ENCODE data around the gene SEC22C. TPM values are rescaled to one million over a fixed set of nuclear protein-coding genes. Genes with fewer than 3 reads are reported as not detected.
A peak's percentile ranks its signal among the peaks of the same experiment; 100 is the strongest.

The SEC22C gene
- total and polyA plus RNA-seq, 5 donors from 2014 or later, result 40.9 to 72.0 (median 53.4) TPM

DNA sequence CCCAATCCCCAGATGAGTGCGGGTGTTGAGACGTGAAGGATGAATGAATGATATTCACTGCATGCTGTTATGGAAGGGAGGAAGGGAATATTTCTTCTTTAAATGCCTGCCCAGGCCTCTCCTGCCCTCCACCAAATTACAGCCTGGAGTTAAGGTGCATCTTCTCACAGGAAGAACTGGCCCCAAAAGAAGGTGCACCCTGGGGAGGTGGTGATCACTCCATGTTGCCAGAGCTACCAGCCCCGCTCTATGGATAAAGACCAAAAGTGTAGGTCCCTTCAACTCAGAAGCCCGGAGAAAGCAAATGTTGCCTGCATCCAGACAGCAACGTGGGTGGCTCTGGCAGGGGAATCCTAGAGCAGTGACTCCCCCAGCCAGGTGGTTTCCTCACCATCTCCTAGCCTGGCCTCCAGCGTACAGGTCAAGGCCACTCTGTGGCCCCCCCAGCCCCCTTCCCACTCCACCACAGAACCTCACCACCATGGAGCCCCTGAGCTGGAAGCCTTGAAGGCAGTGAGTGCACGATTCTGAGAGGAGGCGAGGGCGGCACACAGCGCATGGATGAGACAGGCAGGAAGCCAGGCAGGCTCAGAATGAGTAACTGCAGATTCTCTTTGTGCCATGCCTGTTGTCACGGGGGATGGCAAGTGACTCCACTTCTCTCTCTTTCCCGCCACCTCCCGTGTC is 82.8 kb downstream of the SEC22C start:
- peaks cover 0 to 1% (median 0%) of the 10 kb centered on the region in 7 donors for H3K9me3 Mint-ChIP-seq
- no peak overlapping the region for H3K4me3 Mint-ChIP-seq
- H3K4me3 ChIP-seq (ENCODE audit: low read depth, low read length), result no peak overlapping the region
- peaks cover 17% of the 10 kb centered on the region for H3K4me1 ChIP-seq (ENCODE audit: control insufficient read depth, insufficient read depth, low read length, poor library complexity, severe bottlenecking)
- no peaks in the 10 kb centered on the region for H3K36me3 Mint-ChIP-seq
- H3K36me3 ChIP-seq (ENCODE audit: control insufficient read depth, insufficient read depth, low read length), result no peaks in the 10 kb centered on the region
- peaks cover 63% of the 10 kb centered on the region for H3K27me3 Mint-ChIP-seq
- H3K4me1 Mint-ChIP-seq, result peaks cover 0 to 30% (median 18%) of the 10 kb centered on the region in 4 donors
- H3K27me3 ChIP-seq (ENCODE audit: control insufficient read depth, insufficient read depth, low read length), result peaks cover 3% of the 10 kb centered on the region
- DNase-seq (no peak), ATAC-seq (ENCODE audit: low read depth in 2 of 2) (no peak)
- no peak overlapping the region for H3K27ac ChIP-seq (ENCODE audit: insufficient read depth, low read length, poor library complexity, severe bottlenecking)
- no peaks in the 10 kb centered on the region for H3K9me3 ChIP-seq (ENCODE audit: control insufficient read depth in 2 of 2, low read length in 2 of 2)
- H3K27ac Mint-ChIP-seq, result peak overlapping the region in 1 of 3 donors; percentile 15

DNA sequence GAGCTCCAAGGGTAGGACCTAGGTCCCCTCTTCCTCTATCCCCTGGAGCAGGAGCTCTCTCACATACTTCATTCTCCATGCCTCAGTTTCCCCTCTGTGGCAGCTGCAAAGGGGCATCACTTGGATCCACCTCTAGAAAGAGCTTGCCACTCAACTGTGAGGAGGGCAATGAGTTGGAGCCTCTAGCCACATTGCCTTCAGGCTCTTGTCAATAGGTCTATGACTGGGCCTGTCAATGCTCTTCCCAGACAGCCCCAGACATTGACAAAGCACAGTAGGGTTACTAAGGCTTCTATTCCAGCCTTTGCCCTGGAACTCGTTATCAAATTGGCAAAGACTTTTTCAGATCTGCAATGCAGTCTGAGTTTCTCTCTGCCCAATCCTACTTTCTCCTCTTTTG is 83.7 kb downstream of the SEC22C start:
- Mint-ChIP-seq H3K4me1 (peaks cover 0 to 21% (median 11%) of the 10 kb centered on the region in 4 donors), H3K4me3 (no peak overlapping the region), H3K9me3 (peaks cover 0 to 1% (median 0%) of the 10 kb centered on the region in 7 donors), H3K27me3 (peaks cover 63% of the 10 kb centered on the region), H3K36me3 (no peaks in the 10 kb centered on the region), H3K27ac (no peak overlapping the region)
- H3K9me3 ChIP-seq (ENCODE audit: control insufficient read depth in 2 of 2, low read length in 2 of 2), result no peaks in the 10 kb centered on the region
- H3K4me3 ChIP-seq (ENCODE audit: low read depth, low read length), result no peak overlapping the region
- H3K36me3 ChIP-seq (ENCODE audit: control insufficient read depth, insufficient read depth, low read length), result no peaks in the 10 kb centered on the region
- DNase-seq (no peak), ATAC-seq (ENCODE audit: low read depth in 2 of 2) (no peak)
- no peak overlapping the region for H3K27ac ChIP-seq (ENCODE audit: insufficient read depth, low read length, poor library complexity, severe bottlenecking)
- peaks cover 15% of the 10 kb centered on the region for H3K4me1 ChIP-seq (ENCODE audit: control insufficient read depth, insufficient read depth, low read length, poor library complexity, severe bottlenecking)
- H3K27me3 ChIP-seq (ENCODE audit: control insufficient read depth, insufficient read depth, low read length), result peaks cover 3% of the 10 kb centered on the region

Other genes starting within 250 kb of the SEC22C start
- gene LYZL4, start 171.4 kb downstream of the SEC22C start, total RNA-seq, result not detected
- gene LYZL4, start 171.4 kb downstream of the SEC22C start, polyA plus RNA-seq, result not detected
- 31.2 TPM for gene VIPR1, start 79.3 kb downstream of the SEC22C start, total RNA-seq
- 10 to 100 TPM in 1 of 4 donors, 1 to 10 TPM in 3; 5.0 to 10.7 (median 8.1) TPM for gene VIPR1, start 79.3 kb downstream of the SEC22C start, polyA plus RNA-seq
- gene SS18L2, start 8.9 kb upstream of the SEC22C start, total RNA-seq, result 52.7 TPM
- gene SS18L2, start 8.9 kb upstream of the SEC22C start, polyA plus RNA-seq, result 100 to 1,000 TPM; 129 to 153 (median 142) TPM
- gene NKTR, start 18.7 kb upstream of the SEC22C start, total RNA-seq, result 291 TPM
- gene NKTR, start 18.7 kb upstream of the SEC22C start, polyA plus RNA-seq, result 10 to 100 TPM in 3 of 4 donors, 1 to 10 TPM in 1; 9.7 to 17.1 (median 10.9) TPM
- 0.49 TPM for gene ZBTB47, start 71.7 kb upstream of the SEC22C start, total RNA-seq
- gene ZBTB47, start 71.7 kb upstream of the SEC22C start, polyA plus RNA-seq, result not detected
- not detected for gene KLHL40, start 103.6 kb upstream of the SEC22C start, total RNA-seq
- not detected for gene KLHL40, start 103.6 kb upstream of the SEC22C start, polyA plus RNA-seq
- not detected for gene HHATL, start 120.8 kb upstream of the SEC22C start, total RNA-seq
- gene HHATL, start 120.8 kb upstream of the SEC22C start, polyA plus RNA-seq, result not detected
- gene CCDC13, start 191.3 kb upstream of the SEC22C start, total RNA-seq, result 0.32 TPM
- gene CCDC13, start 191.3 kb upstream of the SEC22C start, polyA plus RNA-seq, result under 1 TPM in 3 of 4 donors, not detected in 1; 0.15 to 0.33 (median 0.26) TPM
- 23.9 TPM for gene HIGD1A, start 222.5 kb upstream of the SEC22C start, total RNA-seq
- 100 to 1,000 TPM in 1 of 4 donors, 10 to 100 TPM in 3; 77.6 to 110 (median 91.9) TPM for gene HIGD1A, start 222.5 kb upstream of the SEC22C start, polyA plus RNA-seq
- gene ACKR2, start 227.5 kb upstream of the SEC22C start, total RNA-seq, result not detected
- under 1 TPM in 2 of 4 donors, not detected in 2; 0.29 to 0.35 TPM for gene ACKR2, start 227.5 kb upstream of the SEC22C start, polyA plus RNA-seq

Data from CD4-positive, CD25-positive, alpha-beta regulatory T cell (primary cell).